ENCODE results near the gene BCL2.

Gene BCL2

DNA sequence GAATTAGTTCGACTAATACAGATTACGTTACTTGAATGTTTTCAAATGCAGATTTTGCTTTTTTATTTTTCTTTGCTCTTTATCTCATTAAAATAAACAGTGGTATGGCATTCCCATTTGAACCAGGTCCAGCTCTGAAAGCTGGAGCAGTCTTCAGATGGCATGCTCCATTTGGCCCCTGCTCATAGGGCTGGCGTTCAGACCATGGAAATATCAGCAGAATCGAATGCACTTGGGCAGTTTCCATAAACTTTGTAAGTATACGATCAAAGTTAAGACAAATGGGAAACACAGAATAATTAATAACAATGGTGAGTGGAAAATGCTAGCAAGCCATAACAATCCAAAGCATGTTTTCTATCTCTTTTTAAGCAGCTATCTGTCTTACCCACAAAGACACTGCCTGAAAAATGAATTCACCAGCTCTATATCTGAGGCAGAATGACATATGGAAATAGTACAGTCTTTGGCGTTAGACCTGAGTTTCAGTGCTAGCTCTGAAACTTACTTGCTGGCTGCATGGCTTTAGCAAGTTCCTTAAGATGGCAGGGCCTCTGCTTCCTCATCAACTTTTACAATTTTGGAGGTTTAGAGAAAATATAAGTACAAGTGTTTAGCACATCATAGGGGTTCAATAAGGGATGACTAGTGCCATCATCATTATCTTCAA lies 131.6 kb downstream of the BCL2 start:
- peak; percentile 62 for DNase-seq (ENCODE audit: low read depth)
- H3K4me3 ChIP-seq (ENCODE audit: low read depth, low read length) = no peak overlapping the region
- TF ChIP-seq, protein P1, sequence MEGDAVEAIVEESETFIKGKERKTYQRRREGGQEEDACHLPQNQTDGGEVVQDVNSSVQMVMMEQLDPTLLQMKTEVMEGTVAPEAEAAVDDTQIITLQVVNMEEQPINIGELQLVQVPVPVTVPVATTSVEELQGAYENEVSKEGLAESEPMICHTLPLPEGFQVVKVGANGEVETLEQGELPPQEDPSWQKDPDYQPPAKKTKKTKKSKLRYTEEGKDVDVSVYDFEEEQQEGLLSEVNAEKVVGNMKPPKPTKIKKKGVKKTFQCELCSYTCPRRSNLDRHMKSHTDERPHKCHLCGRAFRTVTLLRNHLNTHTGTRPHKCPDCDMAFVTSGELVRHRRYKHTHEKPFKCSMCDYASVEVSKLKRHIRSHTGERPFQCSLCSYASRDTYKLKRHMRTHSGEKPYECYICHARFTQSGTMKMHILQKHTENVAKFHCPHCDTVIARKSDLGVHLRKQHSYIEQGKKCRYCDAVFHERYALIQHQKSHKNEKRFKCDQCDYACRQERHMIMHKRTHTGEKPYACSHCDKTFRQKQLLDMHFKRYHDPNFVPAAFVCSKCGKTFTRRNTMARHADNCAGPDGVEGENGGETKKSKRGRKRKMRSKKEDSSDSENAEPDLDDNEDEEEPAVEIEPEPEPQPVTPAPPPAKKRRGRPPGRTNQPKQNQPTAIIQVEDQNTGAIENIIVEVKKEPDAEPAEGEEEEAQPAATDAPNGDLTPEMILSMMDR (IDR thresholded peaks at IDR 0.05; ENCODE audit: insufficient read depth, low read depth, low read length, missing control alignments) = no peak

DNA sequence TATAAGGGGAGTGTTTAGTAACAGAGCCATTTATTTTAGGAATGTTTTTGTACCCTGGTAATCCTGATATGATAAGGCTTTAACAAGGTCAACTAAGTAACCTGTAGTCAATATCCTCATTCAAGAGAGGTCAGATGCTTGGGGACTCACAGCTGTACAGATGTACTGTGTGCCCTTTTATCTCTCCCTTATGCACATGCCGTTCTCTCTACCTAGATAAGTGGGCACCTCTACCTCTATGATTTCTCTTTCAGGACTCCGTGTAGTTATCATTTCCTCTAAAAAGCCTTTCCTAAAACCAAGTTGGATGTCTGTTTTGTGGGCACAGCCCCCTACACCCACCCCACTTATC lies 132.4 kb downstream of the BCL2 start:
- DNase-seq (ENCODE audit: low read depth) = no peak
- no peak overlapping the region for H3K4me3 ChIP-seq (ENCODE audit: low read depth, low read length)
- TF ChIP-seq, protein P1 (IDR thresholded peaks at IDR 0.05; ENCODE audit: insufficient read depth, low read depth, low read length, missing control alignments) = no peak

DNA sequence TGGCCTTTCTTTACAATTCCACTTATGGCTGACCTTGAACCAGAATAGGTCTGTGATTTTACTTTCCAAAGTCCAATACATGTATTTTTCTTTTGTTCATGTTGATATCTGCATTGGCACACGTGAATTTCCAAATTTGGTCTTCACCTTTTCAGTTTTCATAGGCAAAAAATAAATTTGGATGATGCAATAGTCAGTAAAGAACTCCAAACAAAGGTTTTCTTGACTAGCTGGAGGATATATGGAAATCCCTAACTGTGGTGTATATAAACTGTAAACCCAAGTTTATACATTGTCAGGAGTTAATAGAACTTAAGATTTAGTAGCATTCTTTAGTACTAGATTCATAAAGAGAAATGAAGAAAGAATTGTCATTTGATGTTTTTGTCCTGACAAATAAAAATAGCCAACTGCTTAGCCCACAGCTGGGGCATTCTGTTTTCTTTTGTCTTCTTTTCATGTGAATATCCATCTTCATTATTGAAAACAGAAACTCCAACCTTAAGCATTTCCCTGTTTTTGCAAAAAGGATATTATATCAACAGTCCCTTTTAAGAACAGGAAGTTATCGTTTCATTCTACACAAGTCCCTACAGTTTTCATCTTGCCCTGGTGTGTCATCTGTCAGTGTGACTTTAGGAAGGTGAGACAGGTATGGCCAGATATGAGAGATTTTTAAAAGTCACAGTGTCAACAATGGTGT lies 132.9 kb downstream of the BCL2 start:
- no peak overlapping the region for H3K4me3 ChIP-seq (ENCODE audit: low read depth, low read length)
- no peak for DNase-seq (ENCODE audit: low read depth)
- TF ChIP-seq, protein P1 (IDR thresholded peaks at IDR 0.05; ENCODE audit: insufficient read depth, low read depth, low read length, missing control alignments) = no peak

DNA sequence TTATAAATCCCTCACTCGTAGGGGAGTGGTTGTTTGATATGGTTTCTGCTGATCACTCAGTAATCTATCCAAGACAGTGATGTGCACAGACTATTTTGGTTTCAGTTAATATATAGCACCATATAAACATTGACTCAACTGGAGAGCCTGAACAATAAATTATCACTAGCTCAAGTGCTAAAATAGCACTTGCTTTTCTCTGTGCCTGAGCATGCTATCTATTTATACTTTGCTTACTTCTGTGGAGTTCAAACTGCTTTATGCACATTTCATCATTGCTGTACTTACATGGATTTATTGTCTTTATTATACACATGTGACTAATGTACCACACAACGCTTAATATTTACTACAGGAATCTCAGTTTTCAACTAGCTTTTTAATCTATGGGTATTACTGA lies 133.6 kb downstream of the BCL2 start:
- TF ChIP-seq, protein P1 (IDR thresholded peaks at IDR 0.05; ENCODE audit: insufficient read depth, low read depth, low read length, missing control alignments) = no peak
- H3K4me3 ChIP-seq (ENCODE audit: low read depth, low read length) = no peak overlapping the region
- DNase-seq (ENCODE audit: low read depth) = no peak

DNA sequence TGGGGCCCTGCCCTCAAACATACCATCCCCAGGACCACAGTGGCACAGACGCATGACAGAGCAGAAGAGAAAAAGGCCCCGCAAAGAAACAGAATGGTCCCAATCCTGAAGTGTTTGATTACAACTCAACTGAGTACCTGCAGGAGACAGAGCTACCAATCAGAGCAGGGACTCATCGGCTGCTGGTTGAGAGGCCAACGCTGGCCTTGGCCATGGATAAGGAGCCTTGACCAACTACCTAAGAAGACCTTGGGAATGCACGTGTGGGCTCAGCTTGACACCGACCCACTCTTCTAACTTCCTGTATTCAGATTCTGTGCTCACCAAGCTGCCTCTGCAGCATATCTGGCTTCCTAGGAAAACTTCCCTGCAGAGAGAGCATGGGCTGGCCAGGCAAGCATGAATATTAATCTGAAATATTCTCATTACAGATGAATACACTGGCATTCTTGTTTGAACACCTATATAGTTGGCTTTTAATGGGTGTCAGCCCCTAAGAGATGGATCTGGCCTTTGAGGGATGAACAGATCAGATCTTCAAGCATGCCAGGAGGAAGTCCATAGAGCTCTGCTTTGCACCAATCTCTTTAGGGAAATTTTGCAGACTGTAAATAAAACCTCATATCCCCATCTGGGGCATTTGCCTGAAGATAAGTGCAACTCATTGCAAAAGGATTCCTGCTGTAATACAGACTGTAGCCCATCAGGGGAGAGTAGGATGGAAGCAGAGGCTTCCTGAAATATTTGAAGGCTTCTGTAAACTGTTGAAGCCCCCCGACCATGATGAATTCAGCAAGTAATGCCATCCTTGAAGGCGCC lies 135.4 kb downstream of the BCL2 start:
- TF ChIP-seq, protein P1 (IDR thresholded peaks at IDR 0.05; ENCODE audit: insufficient read depth, low read depth, low read length, missing control alignments) = no peak
- DNase-seq (ENCODE audit: low read depth) = no peak
- H3K4me3 ChIP-seq (ENCODE audit: low read depth, low read length) = no peak overlapping the region

DNA sequence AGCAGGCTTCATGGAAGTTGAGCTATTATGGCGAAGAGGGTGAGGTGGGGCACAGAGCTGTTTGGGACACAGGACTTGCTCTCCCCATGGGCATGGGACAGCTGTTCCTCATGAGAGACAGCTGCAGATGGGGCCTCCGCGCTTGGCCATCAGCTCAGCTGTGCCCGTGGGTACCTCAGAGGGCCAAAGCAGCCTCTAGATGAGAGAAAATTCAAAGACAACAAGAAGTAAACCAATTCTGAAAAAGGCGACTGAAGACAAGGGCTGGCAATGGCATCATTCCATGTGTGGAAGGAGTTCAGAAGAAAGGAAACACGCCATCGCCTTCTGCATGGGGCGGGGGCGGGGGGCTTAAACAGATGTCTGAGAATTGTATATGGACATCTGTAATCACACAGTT lies 136.2 kb downstream of the BCL2 start:
- TF ChIP-seq, protein P1 (IDR thresholded peaks at IDR 0.05; ENCODE audit: insufficient read depth, low read depth, low read length, missing control alignments) = no peak
- no peak for DNase-seq (ENCODE audit: low read depth)
- H3K4me3 ChIP-seq (ENCODE audit: low read depth, low read length) = no peak overlapping the region
